Stimulated activated CD4-positive, alpha-beta T cell treated with anti-CD3 and anti-CD28 coated beads, Interleukin-4, amount 100 ng/mL, for 4 hours (primary cell): ENCODE results near the gene SPEF2.
A peak's percentile ranks its signal among the peaks of the same experiment; 100 is the strongest.
"Not testable (repeated sequence)": the region's sequence is repeated elsewhere in the genome, so short reads cannot be mapped to it uniquely, and the experiment has no call there.

Source experiments
- DNase-seq, 2 experiments: peaks; one replicate each; pipeline ENCODE4 v3.0.0-alpha.2; 2020

SPEF2 gene

DNA sequence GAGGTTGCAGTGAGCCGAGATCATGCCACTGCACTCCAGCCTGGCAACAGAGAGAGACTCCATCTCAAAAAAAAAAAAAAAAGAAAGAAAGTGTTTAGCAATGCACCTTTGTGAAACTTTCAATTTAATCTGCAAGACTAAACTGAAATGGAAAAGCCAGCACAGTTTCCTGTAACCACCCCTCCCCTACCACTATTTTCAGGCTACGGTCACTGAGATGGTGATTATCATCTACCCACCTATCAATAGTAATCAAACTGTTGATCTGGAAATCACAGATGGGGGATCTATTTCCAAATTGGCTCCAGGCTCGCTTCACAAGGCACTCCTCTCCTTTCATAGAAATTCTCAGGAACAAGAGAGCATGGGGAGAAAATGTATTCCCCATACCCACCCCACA lies 208.4 kb downstream of the SPEF2 start:
- no peak for DNase-seq

DNA sequence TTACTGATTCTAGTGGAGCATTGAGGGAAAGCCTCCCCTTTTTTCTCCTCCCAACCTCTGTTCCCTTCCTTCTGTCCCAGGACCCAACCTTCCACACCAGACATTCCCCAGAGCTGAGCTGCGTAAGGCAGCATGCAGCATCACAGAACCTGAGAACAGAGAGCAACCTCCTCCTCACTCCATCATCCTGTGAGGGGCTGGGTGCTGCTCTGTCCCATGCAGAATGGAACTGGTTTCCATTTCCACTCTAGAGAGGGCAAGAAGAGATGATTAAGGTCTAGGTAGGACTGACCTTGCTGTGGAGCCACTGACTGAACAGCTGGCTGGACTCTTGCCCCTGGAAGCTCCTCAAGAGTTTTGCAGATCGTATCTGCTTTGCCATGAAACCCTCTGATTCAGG lies 208.9 kb downstream of the SPEF2 start:
- no peak for DNase-seq

DNA sequence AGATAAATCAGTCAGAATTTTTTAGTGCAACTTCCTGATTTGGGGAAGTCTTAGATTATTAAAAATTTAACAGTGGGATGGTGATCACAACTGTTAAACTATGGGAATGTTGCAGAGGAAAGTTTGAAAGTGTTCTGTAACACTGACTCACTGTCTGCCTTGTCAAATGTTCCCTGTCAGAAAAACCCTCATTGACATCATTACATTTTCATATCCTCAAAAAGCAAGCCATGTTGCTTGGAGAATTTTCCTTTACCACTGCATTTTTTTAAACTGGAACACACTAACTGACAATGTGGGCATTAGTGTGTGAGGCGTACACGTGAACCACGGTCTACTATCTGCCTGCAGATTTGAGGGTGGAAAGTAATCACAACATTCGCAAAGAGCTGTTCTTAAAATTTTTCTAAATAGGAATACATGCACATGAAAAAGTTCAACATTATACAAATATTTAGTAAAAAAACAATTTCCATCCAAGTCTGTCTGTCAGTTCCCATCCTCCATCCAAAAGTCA lies 210.5 kb downstream of the SPEF2 start:
- peak in 1 of 2 experiments; percentile 25 for DNase-seq

DNA sequence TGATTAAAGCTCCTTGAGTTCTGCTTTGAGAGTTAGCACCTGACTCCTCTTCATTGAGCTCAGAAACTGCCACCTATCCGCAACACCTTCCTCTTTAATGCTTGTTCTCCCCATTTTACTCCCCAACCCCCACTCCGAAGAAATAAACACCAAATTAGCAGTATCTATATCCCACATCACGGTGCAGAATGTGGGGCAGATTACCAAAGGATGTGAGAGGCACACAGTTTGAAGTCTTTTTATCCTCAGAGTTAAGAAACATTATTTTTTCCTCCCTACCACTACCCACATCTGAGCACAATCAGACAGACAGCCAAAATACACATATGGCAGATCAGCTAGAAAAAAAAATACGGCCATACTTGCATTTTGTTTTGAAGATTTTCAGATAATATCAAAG lies 212.9 kb downstream of the SPEF2 start:
- no peak for DNase-seq

DNA sequence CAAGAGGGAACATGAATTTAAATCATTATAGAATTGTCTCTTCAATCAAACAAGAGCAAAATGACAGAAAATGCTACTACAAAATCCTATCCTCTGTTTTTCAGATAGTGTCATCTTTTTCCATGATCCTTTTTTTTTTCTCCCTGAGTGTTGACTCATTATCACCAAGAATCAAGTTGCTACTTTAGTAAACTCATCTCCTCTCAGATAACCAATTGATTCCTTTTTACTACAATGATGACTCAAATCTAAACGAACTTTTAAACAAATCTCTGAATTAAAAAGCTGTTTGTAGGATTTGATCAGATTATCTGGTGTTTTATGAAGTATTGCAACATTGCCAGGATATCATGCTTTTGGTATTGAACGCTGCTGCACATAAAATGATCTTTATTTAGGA lies 215.1 kb downstream of the SPEF2 start:
- no peak for DNase-seq

DNA sequence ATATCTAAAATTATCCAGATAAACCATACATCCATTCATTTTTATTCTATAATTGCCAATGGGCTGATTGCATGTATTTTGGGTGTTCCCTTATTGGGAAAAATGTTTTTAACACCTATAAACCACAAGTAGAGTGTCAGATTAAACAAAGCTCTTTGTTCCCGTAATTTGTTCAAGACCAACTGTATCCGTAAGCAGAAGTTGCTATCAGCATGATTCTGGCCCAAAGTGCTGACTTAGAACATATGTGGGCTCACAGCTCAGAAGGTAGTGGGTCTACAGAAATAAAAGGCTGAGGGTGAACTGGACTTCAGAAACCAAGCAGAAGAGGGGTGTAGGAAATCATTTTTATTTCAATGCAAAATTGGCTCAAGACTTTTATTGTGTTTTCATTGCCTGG lies 215.6 kb downstream of the SPEF2 start:
- no peak for DNase-seq

DNA sequence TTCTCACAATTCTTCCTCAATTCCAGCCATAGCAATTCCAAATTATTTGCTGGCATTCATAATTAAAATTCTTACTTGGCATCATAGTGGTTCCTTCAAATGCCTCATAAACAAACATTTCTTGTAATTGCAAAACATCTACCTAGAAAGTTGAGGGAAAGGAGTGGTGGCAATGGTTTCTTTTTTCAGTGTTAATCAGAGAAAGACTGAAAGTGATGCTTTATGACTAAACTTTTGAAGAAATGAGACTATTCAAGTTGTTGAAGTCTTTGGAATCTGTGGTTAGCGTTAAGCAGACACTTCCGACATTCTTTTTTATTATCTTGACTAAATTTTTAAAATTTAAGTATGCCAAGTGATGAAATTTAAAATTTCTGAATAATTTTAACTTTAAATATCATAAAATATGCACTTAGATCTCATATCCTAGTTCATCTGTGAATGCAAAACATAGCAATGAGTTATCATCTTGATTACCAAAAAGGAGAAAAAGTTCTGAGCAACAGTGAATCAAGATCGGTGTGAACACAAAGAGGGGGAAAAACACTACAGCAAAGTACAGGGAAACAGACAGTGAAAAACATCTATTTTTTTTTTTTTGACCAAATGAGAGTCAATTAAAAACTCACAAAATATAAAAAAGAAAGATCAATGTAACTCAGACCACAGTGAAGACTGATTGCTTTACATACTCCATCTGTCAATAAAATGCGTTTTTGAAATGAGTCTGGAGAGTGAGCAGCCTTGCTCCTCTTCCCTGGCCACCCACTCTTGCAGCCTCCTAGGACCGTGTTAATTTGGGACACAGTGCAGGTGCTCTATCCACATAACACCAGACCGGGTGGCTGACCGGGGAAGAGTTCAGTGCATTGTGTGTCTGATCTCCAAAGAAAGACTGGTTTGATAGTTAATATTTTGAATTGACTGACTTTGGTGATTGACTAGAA lies 218.4 kb downstream of the SPEF2 start:
- no peak for DNase-seq

DNA sequence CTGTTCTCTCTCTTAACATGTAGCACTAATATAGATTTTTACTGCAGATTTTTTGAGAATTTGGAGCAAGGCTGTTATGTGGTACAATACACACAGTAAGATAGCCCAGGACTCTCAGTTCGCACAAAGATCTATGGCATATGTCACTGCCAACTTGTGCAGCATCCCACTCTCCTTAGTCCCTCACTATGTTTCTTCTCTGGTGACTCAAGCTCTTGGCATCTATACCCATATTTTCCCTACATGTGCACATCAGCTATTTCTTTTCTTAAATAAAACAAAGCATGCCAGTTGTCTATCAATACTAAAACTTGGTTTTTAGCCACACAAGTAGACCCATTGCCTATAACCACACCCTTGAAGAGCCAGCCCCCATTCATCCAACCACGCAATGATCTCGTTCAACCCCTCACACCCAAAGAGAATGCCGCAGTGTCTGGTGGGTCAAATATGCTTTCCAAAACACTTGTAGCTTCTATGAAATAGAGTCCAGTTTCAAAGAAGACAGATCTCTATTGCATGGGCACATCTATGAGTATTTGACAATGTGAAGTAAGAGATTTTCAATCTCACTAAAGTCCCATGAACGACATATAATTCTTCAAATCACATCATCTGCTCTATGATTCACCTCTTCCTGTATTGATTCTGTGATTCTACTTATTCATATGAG lies 220.8 kb downstream of the SPEF2 start:
- no peak for DNase-seq

DNA sequence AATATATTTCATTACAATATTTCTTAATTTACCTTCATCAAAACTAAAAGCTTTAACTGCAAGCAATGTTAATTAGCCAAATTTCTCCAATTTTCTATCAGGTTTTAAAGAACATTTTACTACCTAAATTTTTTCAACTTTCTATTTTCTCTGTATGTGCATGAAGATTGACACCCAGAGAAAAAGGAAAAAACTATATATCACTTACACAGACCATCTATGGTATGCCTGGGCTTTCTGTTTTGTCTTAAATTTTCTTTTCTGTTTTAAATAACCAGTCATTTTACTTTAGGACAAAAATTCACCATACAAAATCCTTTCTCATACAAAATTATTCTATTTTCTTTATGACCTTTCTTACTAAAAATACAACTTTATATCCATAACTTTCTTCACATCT lies 225.2 kb downstream of the SPEF2 start:
- DNase-seq: no peak

DNA sequence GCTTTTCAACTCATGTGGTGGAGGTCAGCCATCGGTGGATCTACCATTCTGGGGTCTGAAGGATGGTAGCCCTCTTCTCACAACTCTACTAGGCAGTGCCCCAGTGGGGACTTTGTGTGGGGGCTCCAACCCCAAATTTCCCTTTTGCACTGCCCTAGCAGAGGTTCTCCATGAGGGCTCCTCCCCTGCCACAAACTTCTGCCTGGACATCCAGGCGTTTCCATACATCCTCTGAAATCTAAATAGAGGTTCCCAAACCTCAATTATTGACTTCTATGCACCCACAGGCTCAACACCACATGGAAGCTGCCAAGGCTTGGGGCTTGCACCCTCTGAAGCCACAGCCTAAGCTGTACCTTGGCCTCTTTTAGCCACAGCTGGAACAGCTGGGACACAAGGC lies 227.8 kb downstream of the SPEF2 start:
- DNase-seq: not testable (repeated sequence)

DNA sequence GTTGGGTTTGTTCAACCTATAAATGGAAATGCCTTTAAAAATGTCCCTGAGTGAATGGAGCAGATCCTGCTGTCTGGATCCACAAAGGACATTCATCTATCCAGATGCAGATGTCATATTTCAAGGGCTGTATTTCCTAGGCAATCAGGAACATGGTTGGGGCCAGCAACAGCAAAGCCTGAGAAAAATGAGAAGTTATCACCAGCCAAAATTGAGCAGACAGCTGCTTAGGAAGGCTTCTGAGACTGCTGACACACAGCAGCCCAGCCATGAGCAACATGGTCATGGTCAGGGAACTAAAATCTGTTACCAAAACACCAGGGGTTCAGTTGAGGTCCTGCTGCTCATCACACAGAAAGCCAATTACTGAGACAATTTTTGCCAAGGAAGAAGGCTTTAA lies 229.8 kb downstream of the SPEF2 start:
- DNase-seq: no peak

DNA sequence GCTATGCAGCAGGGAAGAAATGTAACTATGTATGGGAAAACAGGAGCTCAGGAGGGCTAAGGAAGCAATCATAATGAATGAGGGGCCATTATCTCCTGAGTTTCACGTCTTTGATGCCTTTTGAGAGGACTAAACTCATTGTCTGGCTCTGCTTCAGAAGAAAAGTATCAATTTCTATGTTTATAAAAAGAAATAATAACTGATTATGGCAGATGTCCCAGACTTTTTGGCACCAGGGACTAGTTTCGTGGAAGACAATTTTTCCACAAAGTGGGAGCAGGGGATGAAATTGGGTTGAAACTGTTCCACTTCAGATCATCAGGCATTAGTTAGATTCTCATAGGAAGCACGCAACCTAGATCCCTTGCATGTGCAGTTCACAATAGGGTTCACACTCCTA lies 230.3 kb downstream of the SPEF2 start:
- no peak for DNase-seq

DNA sequence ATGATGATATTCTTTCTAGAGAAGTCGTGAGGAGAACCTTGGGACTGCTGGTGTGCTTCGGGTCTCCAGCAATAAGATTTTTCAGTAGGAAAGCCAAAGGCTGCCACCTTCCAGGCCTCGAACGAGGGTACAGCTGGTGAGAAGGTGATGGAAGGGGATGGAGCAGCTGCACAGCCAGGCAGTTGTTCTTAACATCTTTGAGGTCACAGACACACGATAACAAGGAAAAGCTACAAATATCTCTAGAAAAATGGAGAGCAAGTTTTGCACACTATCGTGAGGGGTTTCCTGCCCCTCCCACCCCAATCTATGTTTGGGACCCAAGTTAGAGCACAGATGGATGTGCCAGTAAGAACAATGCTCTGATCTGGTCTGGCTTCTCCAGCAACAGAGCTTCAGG lies 232.2 kb downstream of the SPEF2 start:
- no peak for DNase-seq

DNA sequence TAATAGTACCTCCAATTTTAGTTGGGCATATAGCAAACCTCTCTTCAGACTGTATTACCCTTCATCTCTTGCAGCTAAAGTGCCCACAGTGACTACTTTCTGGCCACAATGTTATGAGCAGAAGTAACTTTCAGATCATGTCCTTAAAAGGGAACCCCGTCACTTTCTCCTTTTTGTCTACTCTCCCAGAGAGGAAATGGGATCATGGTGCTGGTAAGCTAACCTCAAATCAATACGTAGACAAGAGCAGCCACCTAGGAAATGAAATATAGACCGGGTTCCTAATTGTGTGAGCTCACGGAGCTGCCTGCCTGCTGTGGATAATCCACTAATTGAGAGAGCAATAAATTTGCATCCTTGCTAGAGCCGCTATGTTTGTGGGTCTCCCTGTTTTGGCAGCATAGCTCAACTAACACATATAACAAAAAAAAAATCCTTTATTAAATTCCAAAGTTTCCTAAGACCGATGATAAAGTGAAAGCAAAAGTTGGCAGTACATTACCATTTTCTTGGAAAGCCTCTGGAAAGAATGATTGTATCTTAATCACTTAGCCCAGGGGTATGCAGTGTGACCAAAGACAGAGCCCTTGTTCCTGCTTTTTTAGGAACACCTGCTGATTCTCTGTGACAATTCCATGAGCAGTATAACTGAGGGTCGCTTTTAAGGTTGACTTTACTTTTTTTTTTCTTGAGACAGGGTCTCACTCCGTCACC lies 233.5 kb downstream of the SPEF2 start:
- no peak for DNase-seq

DNA sequence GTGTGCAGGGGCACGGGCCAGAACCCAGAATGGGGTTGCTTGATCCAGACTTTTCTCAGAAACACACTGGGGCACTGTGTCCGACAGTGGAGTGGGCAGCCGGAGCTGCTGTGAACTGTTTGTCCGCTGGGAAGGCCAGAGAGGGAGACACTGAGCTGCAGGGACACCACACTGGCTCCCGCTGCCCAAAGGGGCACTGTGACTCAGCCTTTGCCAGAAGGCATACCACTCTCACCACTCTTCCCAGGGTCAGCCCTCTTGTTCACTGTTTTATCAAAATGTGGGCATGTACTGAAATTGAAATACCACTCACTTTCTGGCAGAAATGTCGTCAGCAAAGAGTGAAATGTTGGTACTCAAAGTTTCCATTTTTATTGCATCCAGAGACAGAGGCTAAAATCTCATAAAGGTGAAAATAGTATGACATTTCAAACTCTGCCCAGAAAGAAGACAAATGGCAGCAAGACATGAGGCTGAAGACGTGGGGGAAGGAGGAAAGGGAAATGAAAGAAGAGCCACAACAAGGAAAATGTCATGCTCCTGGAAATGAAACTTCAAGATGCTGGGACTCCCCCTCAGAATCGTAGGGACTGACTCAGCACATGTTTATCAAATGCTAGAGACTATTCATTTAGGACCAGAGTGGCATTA lies 234.5 kb downstream of the SPEF2 start:
- DNase-seq: peak; percentile 22 to 70

DNA sequence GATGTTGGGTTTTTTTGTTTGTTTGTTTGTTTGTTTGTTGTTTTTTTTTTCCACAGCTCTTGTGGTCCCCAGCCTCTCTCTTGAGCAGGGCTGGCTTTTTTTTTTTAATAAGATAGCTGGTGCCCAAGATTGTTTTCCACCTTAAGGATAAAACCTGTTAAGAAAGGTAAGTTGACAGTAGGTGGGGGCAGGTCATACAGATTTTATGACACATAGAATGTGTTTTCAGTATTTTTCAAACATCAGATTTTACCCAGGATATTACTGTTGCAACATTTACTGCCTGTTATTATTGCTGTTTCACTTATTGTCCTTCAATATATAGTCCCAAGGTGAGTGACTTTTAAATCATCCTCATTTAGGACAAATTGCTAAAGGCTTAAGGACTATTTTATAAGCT lies 235.1 kb downstream of the SPEF2 start:
- DNase-seq: no peak

DNA sequence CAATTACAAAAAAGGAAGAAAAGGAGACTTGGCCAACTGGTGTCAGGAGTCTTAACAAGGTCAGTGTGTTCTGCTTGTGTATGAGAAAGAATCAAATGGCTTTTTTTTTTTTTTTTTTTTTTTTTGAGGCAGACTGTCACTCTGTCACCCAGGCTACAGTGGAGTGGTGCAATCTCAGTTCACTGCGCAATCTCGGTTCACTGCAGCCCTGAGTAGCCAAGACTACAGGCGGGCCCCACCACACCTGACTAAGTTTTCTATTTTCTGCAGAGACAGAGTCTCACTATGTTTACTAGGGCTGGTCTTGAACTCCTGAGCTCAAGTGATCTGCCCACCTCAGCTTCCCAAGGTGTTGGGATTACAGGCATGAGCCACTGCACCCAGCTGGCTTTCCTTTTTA lies 236.0 kb downstream of the SPEF2 start:
- peak; percentile 43 to 53 for DNase-seq

DNA sequence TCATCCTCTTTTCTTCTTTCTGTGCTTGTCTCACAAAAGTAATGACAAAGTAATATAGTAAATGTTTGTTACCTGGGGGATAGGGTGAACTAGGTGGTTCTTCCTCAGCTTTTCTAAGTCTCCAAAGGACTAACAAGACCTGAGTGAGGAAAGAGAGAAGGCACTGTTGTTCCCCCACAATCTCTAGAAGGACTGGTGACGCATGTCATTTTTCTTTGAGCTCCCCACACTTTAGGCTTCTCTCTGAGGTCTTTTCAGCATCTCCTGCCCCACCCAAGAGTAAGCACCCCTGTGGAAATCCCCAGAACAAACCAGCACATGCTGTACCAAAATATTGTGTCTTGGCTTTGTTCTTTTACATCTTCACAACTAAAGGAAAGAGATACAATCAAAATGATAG lies 236.6 kb downstream of the SPEF2 start:
- DNase-seq: peak; percentile 38 to 82

DNA sequence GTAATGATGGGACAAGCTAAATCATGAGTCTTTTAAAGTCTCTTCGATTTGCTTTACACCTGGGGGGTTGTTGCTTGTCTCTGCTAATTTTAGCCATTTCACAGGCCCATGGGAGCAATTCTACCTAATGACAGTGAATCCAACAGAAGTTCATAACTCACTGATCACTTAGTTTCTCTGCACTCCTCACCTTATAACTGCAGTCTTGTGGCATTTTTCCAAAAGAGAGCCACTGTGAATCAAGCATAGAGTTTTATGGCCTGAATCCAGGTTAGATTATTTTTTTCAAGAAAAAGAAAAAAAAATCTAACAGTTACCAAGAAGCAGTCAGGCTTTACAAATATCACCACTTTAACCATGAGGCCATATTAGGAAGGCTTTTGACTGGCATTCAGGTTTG lies 237.5 kb downstream of the SPEF2 start:
- DNase-seq: no peak

DNA sequence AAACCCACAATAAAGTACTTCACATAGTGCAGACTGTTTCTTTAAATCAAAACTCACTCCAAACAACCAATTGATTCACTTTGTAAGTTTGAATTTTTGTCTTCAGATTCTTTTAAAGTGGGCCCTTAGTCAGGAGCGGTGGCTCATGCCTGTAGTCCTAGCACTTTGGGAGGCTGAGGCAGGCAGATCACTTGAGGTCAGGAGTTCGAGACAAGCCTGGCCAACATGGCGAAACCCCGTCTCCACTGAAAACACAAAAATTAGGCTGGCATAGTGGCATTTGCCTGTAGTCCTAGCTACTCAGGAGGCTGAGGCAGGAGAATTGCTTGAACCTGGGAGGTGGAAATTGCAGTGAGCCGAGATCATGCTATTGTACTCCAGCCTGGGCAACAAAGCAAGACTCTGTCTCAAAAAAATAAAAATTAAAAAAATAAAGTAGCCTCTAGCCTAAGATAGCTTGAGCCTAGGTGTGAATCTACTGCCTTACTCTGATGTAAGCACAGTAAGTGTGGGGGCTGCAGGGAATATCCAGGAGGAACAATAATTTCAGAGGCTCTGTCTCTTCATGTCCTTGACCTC lies 238.6 kb downstream of the SPEF2 start:
- not testable (repeated sequence) for DNase-seq

DNA sequence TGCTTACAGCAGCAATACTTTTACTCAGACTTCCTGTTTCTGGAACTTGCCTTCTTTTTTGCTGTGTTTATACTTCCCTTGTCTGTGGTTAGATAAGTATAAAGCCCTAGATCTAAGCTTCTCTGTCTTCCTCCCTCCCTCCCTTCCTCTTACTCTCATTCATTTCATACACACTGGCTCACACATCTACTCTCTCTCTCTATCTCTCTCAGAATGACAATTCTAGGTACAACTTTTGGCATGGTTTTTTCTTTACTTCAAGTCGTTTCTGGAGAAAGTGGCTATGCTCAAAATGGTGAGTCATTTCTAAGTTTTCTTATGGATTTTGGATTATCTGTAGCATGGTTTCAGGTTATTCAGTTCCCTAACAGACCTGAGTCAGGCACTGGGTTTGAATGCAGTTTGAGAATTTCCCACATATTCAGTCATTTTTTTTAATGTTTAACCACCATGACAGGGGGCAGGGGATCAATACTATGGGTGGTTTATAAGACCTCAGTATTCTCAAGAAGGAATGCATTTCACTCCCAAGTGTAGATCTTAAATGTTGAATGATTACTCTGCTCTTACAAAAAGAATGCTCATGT lies 239.2 kb downstream of the SPEF2 start, which contains the start of gene IL7R:
Gene IL7R (plus strand): TSS at position 127 of the 587 bp plus-strand sequence. CDS start 87 bp downstream, at position 214.
- no peak for DNase-seq
